ENCODE measurements around the gene ATAD3A. TPM values are rescaled to one million over a fixed set of nuclear protein-coding genes. Genes with fewer than 3 reads are reported as not detected.

Gene ATAD3A
- total RNA-seq, 2 experiments from 2014 or later: 32.6 to 33.6 TPM

Other genes with a start within 250 kb of the ATAD3A start
- 10 to 100 TPM; 75.7 to 78.1 TPM for gene UBE2J2, start 238.3 kb upstream of the ATAD3A start, total RNA-seq
- gene SCNN1D, start 231.7 kb upstream of the ATAD3A start, total RNA-seq: 1 to 10 TPM; 8.0 to 8.4 TPM
- gene ACAP3, start 204.2 kb upstream of the ATAD3A start, total RNA-seq: 10 to 100 TPM; 80.2 to 86.3 TPM
- gene PUSL1, start 203.6 kb upstream of the ATAD3A start, total RNA-seq: 10 to 100 TPM; 22.3 to 22.4 TPM
- gene INTS11, start 187.5 kb upstream of the ATAD3A start, total RNA-seq: 100 to 1,000 TPM; 143 to 158 TPM
- gene CPTP, start 187.4 kb upstream of the ATAD3A start, total RNA-seq: 10 to 100 TPM; 19.3 TPM
- 1 to 10 TPM; 1.2 to 1.3 TPM for gene TAS1R3, start 180.9 kb upstream of the ATAD3A start, total RNA-seq
- gene DVL1, start 162.7 kb upstream of the ATAD3A start, total RNA-seq: 10 to 100 TPM; 35.5 to 37.4 TPM
- gene MXRA8, start 153.6 kb upstream of the ATAD3A start, total RNA-seq: 1 to 10 TPM in 1 of 2 experiments, under 1 TPM in 1; 0.51 to 1.2 TPM
- 10 to 100 TPM; 87.3 to 97.1 TPM for gene AURKAIP1, start 137.0 kb upstream of the ATAD3A start, total RNA-seq
- gene CCNL2, start 112.8 kb upstream of the ATAD3A start, total RNA-seq: 100 to 1,000 TPM; 201 to 211 TPM
- gene MRPL20, start 104.9 kb upstream of the ATAD3A start, total RNA-seq: 100 to 1,000 TPM in 1 of 2 experiments, 10 to 100 TPM in 1; 98.6 to 101 TPM
- gene ANKRD65, start 90.9 kb upstream of the ATAD3A start, total RNA-seq: not detected
- gene VWA1, start 76.5 kb upstream of the ATAD3A start, total RNA-seq: under 1 TPM; 0.36 to 0.85 TPM
- 1 to 10 TPM; 1.0 to 1.7 TPM for gene ATAD3C, start 62.5 kb upstream of the ATAD3A start, total RNA-seq
- gene ATAD3B, start 40.4 kb upstream of the ATAD3A start, total RNA-seq: 10 to 100 TPM; 35.2 to 37.9 TPM
- 1 to 10 TPM; 1.2 to 1.9 TPM for gene TMEM240, start 28.5 kb downstream of the ATAD3A start, total RNA-seq
- 100 to 1,000 TPM; 118 TPM for gene SSU72, start 62.7 kb downstream of the ATAD3A start, total RNA-seq
- gene FNDC10, start 88.0 kb downstream of the ATAD3A start, total RNA-seq: 1 to 10 TPM; 4.4 to 4.6 TPM
- gene MIB2, start 103.3 kb downstream of the ATAD3A start, total RNA-seq: 10 to 100 TPM; 72.6 to 75.2 TPM
- 1 to 10 TPM; 5.2 to 6.7 TPM for gene MMP23B, start 120.0 kb downstream of the ATAD3A start, total RNA-seq
- 10 to 100 TPM; 40.8 to 42.3 TPM for gene CDK11B, start 146.8 kb downstream of the ATAD3A start, total RNA-seq
- 10 to 100 TPM; 75.3 to 77.0 TPM for gene SLC35E2B, start 180.6 kb downstream of the ATAD3A start, total RNA-seq
- gene CDK11A, start 212.2 kb downstream of the ATAD3A start, total RNA-seq: 100 to 1,000 TPM; 104 to 106 TPM

Measured in activated naive CD8-positive, alpha-beta T cell treated with anti-CD3 and anti-CD28 coated beads, Interleukin-2, amount 10 ng/mL, durations not matched to agents 7 days and 5 days (primary cell).